Urothelium cell line (cell line): Measurements from ENCODE around the gene ORAI3.

Experiments used
- DNase-seq: peaks from one replicate; pipeline ENCODE4 v3.0.0; 2011; ENCODE audit warnings: low spot score, mixed read lengths
- FAIRE-seq: peaks from 2 replicates; lab custom pipeline; 2011; peaks lifted over from hg19 to GRCh38; lab: Jason Lieb, UNC

ORAI3 gene

DNA sequence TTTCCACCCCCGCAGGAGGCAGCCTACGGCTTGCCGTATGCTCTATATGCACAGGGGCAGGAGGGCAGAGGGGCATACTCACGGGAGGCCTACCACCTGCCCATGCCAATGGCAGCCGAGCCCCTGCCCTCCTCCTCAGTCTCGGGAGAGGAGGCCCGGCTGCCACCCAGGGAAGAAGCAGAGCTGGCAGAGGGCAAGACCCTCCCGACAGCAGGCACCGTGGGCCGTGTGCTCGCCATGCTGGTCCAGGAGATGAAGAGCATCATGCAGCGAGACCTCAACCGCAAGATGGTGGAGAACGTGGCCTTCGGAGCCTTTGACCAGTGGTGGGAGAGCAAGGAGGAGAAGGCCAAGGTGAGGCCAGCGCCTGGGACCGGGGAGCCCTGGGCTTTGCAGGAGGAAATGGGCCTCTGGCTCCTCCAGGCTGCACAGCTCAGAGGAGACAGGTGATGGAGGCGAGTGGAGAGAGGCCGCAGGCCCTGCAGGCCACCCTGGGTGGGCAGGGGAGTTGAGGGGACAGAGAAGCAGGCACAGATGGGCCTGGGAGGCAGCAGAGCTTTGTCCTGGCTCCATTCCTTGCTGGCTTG, 17.3 kb downstream of the ORAI3 start:
- DNase-seq = no peak
- FAIRE-seq = no peak

DNA sequence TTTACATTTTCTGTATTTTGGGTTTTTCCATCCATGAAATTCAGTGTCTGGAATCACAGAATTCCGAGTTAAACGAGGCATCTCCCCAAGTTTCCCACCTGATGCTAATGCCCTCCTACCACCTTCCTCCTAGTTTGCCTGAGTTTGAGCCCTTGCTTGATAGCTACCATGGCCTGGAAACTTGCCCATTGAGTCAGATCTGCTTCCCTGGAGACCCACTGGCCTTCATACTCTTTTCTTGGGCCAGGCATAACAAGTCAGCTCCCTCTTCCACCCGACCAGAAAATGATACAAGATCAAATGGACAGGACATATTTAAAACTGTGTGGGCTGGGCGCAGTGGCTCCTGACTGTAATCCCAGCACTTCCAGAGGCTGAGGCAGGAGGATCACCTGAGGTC, 18.9 kb downstream of the ORAI3 start:
- DNase-seq = no peak
- no peak for FAIRE-seq

DNA sequence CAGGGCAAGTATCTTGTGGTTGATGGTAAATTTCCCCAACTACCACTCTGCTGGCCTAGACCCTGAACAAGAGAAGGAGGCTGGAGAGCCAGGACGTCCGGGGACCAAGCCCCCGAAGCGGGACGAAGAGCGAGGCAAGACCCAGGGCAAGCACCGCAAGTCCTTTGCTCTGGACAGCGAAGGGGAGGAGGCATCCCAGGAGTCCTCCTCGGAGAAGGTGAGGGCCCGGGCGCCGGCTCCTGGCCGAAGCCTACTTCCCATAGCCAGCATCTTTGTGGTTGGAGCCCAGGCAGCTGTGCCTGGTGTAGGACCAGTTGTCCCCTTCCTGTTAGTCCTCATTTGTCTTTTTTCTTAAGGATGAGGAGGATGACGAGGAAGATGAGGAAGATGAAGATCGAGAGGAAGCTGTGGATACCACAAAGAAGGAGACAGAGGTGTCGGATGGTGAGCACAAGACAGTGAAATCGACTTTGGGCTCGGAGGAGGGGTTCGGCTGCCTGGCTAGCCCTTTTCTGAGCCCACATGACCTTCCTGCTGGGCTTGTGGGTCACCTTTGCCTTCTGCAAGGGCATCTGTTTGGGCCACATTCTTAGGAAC, 20.5 kb downstream of the ORAI3 start:
- FAIRE-seq (no peak), DNase-seq (no peak)

DNA sequence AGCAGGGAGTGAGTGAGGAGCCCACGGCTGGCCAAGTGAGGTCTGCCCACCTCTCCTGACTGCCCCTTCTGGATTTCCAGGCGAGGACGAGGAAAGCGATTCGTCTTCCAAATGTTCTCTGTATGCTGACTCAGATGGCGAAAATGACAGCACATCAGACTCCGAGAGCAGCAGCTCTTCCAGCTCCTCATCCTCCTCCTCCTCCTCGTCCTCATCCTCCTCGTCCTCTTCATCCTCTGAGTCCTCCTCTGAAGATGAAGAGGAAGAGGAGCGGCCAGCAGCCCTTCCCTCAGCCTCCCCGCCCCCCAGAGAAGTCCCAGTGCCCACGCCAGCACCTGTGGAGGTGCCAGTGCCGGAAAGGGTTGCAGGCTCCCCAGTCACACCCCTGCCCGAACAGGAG, 22.4 kb downstream of the ORAI3 start:
- FAIRE-seq (no peak), DNase-seq (no peak)

DNA sequence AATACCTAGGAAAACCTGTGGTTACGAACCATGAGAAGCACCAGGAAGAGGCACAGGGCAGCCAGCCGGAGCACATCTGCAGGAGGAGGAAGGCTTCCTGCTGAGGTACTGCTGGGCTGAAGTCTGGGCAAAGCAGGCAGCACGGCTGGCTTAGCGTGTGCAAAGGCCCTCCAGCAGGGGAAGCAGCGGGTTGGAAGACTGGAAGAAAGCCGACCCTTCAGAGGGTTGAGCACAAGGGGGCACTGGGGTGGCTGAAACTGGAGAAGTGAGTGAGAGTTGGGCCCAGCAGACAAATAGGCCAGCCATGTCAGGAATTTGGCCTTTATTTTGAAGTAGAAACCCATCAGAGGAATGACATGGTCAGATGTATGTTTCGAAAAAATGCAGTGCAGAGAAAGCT, 24.0 kb downstream of the ORAI3 start:
- FAIRE-seq = no peak
- DNase-seq = no peak

DNA sequence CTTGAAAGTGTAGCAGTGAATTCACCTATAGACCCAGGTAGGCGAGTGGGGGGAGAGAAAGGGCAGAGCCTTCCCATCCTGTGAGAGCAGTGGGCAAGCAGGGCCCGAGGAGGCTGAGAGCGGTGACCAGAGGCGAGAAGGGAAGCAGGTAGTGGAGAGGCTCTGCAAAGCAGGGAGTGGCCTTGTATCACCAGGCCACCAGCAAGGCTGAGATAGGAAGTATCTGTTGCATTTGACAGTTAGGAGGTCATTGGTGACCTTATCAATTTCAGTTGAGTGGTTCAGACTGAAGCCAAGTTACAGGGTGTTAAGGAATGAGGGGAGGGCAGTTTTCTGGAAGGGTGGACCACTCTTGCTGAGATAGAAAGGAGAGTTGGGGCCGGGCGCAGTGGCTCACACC, 25.5 kb downstream of the ORAI3 start:
- DNase-seq = no peak
- no peak for FAIRE-seq

DNA sequence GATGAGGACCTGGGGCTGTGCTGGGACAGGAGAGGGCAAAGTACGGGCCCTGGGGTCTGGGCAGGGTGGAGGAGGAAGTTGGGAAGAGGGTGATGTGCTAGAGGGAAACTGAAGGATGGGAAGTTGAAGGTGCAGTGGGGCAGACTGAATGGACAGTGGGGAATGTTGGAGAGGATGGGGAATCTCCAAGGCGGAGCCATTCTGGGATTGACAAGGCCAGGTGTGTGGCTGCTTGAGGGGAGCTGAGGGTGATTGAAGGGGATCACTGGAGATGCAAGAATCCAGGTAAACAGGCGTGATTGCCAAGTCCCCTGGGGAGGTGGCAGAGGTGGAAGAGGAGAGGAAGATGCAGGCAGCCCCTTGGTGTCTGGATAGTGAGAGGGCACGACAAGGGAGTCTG, 27.6 kb downstream of the ORAI3 start:
- DNase-seq (no peak), FAIRE-seq (no peak)

DNA sequence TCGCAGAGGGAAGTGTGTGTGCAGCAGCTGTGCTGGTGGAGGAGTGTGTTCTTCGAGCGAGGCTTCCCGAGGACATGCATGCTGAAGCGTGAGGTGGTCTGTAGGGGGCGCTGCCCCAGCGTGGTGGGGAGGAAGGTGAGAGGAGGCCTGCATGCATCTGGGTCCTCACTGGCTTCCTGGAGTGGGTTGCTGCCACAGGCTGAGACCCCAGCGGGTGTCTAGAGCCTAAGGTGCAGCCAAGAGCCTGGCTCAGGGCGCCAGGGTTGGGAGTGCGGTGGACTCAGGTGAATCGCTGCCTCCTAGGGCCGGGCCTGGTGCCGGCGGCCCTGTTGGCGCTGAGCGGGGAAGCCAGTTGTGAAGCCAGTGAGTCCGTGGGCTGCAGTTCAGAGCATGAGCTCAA, 28.6 kb downstream of the ORAI3 start:
- DNase-seq (no peak), FAIRE-seq (no peak)

DNA sequence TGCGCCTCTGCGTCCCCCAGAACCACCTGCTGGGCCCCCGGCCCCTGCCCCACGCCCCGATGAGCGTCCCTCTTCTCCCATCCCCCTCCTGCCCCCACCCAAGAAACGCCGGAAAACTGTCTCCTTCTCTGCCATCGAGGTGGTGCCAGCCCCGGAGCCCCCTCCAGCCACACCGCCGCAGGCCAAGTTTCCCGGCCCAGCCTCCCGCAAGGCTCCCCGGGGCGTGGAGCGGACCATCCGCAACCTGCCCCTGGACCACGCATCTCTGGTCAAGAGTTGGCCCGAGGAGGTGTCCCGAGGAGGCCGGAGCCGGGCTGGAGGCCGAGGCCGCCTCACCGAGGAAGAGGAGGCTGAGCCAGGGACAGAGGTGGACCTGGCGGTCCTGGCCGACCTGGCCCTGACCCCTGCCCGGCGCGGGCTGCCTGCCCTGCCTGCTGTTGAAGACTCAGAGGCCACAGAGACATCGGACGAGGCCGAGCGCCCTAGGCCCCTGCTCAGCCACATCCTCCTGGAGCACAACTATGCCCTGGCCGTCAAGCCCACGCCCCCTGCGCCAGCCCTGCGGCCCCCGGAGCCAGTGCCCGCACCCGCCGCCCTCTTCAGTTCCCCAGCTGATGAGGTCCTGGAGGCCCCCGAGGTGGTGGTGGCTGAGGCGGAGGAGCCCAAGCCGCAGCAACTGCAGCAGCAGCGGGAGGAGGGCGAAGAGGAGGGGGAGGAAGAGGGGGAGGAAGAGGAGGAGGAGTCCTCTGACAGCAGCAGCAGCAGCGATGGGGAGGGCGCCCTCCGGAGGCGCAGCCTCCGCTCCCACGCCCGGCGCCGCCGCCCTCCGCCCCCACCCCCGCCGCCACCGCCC, 30.5 kb downstream of the ORAI3 start:
- DNase-seq (no peak), FAIRE-seq (no peak)

DNA sequence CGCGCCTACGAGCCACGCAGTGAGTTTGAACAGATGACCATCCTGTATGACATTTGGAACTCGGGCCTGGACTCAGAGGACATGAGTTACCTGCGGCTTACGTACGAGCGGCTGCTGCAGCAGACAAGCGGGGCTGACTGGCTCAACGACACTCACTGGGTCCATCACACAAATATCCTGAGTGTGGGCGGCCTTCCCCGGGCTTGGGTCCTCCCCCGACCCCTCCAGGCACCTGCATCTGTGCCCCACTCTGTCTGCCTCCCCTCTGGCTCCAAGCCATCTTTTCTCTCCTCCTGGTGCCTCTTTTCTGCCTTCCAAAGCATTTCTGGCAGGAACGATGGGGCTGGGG, 31.1 kb downstream of the ORAI3 start:
- DNase-seq (no peak), FAIRE-seq (no peak)

DNA sequence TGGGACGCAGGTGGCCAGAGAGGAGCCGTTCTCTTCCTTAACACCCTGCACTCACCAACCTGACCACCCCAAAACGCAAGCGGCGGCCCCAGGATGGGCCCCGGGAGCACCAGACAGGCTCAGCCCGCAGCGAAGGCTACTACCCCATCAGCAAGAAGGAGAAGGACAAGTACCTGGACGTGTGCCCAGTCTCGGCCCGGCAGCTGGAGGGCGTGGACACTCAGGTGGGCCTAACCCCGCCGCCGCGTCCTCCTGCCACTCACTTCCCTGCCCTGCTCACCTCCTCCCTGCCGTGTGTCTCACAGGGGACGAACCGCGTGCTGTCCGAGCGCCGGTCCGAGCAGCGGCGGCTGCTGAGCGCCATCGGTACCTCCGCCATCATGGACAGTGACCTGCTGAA, 31.6 kb downstream of the ORAI3 start:
- FAIRE-seq (no peak), DNase-seq (no peak)

DNA sequence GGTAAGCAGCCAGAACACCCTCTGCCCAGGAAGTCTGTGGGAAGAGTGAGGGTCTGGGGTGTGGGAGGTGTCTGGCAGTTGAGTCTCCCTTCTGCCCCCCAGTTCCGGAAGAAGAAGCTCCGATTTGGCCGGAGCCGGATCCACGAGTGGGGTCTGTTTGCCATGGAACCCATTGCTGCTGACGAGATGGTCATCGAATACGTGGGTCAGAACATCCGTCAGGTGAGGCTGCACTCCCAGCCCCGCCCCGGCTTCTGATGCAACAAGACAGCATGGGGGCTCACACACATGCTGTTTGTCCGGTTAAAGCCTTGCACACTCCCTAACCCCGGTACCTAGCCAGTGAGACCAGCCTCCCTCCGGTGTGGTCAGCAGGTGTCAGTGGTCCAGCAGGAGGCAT, 32.1 kb downstream of the ORAI3 start:
- FAIRE-seq (no peak), DNase-seq (no peak)

DNA sequence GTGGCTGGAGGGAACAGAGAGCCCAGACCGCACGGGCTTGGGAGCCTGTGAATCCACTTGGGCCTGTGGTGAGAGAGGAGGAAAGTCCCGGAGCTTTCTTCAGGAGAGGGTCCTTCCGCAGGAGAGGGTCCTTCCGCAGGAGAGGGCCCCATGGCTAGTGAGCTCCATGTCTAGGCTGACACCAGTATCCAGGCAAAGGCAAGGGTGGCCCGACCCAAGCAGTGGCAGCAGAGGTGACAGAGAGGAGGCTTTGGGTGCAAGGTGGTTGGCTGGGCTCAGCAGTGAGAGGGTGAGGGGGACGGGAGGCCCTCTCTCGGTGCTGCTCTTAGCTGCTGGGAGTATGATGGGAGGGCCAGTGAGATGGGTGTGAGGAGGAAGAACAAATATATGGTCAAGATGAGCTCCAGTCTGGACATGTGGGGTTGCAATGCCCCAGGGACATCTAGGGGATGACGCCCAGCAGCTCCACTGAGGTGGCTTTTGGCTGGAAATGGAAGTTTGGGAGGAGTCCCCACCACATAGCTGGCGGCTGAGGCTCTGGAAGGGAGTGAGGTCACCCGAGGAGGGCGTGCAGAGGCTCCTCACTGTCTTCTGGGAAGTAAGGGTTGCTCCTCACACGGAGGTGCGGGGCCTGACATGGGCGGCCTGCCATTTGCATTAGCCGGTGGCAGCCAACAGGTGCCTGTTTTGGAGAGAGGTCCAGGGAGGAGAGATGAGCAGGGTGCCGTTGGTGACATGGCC, 33.9 kb downstream of the ORAI3 start:
- no peak for FAIRE-seq
- no peak for DNase-seq

DNA sequence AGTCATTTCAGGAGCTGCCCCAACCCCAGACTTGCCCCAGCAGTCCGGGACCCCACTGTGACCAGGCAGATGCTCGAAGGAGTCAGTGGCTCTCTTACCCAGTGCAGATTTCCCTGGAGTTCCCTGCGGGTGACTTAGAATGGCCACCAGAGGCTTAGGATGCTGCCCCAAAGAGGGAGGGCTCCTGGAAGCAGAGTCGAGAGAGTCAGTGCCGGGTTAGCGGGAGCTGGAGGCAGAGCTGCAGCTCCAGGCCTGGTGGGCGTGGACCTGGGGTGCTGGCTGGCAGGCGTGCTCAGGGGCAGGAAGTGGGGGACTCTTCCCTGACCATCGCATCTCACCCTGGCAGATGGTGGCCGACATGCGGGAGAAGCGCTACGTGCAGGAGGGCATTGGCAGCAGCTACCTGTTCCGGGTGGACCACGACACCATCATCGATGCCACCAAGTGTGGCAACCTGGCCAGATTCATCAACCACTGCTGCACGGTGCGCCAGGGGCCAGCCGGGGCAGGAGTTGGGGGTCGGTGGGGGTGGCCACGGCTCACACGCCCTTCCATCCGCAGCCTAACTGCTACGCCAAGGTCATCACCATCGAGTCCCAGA, 34.5 kb downstream of the ORAI3 start:
- no peak for DNase-seq
- no peak for FAIRE-seq

DNA sequence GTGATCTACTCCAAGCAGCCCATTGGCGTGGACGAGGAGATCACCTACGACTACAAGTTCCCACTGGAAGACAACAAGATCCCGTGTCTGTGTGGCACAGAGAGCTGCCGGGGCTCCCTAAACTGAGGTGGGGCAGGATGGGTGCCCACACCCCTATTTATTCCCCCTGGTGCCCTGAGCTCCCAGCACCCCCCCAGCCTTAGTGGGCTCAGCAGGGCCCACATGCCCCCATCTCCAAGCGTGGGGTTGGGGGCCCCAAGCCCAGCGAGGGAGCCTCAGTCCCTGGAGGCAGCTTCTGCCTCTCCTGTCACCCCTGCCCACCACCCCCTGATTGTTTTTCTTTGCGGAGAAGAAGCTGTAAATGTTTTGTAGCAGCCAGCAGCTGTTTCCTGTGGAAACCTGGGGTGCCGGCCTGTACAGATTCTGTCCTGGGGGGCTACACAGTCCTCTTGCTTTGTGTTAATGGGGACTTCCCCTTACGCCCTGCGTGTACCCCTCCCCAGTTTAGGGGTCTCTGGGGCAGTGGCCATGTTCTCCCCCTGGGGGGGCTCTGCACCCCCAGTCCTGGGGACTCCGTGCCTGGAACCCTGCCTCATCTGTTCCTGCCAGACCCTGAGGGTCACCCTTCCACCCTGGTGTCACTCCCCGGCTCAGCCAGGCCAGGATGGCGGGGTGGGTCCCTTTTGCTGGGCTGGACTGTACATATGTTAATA, 35.2 kb downstream of the ORAI3 start:
- DNase-seq (no peak), FAIRE-seq (no peak)

DNA sequence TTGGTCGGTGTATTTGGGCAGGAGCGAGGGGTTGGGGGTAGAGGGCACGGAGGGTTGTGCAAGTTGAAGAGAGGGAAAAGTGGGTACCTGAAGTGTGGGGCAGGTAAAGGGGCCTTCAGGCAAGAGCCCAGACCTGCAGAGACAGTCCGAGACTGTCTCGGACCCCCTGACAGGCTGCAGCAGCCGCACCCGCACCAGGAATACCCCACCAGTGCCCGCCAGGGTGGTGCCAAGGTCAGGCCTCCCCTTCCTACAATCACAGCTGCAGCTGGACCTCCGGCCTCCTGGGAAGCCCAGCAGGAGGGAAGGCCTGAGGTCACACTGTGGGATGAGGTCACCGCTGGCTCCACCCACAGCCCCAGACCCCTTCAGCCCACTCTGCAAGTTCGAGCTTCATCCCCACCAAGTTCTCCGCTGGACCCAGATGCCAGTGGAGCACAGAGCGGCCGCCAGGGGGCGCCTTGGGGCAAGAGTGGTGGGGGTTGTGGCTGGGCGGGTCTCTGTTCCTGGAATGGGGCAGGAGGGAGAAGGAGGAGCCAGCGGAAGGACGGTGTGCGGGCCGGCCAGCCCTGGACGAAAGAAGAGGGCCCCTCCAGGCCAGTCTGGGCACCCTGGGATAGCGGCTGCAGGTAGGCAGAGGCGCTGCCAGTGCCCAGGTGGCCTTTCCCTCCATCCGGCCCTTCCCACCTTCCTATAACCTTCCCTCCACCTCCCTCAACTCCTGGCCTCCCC, 36.0 kb downstream of the ORAI3 start, which contains the start of gene HSD3B7:
Gene HSD3B7, plus strand, starts transcription at position 539 of the 732 bp plus-strand sequence. CDS start 452 bp downstream, outside the sequence.
- FAIRE-seq (no peak), DNase-seq (peak; percentile 88)

DNA sequence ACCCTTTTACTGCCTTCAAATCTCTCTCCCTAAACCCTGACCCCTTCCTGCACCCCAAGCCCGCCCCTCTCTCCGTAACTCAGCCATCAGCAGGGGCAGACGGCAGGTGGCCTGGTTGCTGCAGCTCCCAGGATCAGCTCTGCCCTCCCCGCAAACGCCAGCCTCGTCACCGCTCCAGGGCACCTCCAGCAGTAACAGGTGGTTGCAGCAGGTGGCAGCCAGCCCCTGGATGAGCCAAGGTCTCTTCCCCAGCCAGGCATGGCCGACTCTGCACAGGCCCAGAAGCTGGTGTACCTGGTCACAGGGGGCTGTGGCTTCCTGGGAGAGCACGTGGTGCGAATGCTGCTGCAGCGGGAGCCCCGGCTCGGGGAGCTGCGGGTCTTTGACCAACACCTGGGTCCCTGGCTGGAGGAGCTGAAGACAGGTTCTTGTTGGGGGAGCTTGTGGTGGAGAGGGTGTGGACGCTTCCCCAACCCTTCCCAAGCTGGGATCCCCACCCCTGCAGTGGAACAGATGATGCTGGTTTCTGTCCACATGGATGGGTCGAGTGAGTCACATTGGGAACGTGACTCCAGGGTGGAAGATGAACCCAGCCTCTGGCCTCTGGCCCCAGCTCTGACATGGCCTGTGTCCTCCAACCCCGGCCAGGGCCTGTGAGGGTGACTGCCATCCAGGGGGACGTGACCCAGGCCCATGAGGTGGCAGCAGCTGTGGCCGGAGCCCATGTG, 36.7 kb downstream of the ORAI3 start:
- no peak for DNase-seq
- FAIRE-seq = no peak

DNA sequence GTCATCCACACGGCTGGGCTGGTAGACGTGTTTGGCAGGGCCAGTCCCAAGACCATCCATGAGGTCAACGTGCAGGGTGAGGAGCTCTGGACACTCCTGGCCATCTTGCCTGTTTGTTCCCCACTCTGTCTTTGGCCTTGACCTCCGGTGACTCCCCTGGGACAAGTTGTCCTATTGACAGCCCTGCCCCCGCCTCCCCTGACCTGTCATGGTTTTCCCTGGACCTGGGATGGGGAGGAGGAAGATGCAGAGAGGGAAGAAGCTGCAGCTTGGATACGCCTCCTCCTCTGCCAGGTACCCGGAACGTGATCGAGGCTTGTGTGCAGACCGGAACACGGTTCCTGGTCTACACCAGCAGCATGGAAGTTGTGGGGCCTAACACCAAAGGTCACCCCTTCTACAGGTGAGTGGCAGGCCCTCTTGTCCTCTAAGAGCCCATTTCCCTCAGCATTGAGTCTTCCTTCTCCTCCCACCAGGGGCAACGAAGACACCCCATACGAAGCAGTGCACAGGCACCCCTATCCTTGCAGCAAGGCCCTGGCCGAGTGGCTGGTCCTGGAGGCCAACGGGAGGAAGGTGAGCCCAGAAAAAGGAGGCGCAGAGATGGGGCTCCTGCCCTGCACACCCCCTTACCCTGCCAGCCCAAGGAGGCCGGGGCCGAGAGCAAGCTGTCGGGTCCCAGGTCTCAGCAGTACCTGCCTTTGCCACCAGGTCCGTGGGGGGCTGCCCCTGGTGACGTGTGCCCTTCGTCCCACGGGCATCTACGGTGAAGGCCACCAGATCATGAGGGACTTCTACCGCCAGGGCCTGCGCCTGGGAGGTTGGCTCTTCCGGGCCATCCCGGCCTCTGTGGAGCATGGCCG, 37.5 kb downstream of the ORAI3 start:
- DNase-seq (no peak), FAIRE-seq (no peak)
